Measurements from ENCODE around the gene CCT7.

DNA sequence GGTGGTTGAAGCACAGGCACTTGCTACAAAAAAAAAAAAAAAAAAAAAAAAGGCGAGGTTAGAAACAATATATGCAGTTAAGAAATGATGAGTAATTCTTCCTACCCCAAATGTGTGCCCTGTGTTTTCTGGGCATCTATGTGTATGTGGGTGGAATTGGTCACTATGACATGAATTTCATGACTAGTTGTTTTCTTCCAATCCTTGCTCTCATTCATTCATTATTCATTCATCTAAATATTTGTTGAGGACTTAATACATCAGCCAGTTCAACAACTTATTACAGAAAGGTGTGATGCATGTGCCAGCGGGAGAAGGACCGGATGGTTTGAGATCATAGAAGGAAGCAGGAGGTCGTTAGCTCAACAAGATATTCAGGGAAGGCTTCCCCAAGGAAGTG is 67.5 kb downstream of the CCT7 start:
- TF ChIP-seq NFIC (IDR thresholded peaks at IDR 0.05) (no peak), TAF1 (IDR thresholded peaks at IDR 0.05; ENCODE audit: low read depth) (no peak), CEBPB (IDR thresholded peaks at IDR 0.05) (no peak), EP300 (IDR thresholded peaks at IDR 0.05; ENCODE audit: borderline replicate concordance) (no peak), RAD21 (IDR thresholded peaks at IDR 0.05; ENCODE audit: low read depth) (no peak), TEAD4 (IDR thresholded peaks at IDR 0.05) (no peak), FOXM1 (IDR thresholded peaks at IDR 0.05; ENCODE audit: borderline replicate concordance, low read depth) (no peak), YY1 (IDR thresholded peaks at IDR 0.05; ENCODE audit: low read depth) (no peak)
- TF ChIP-seq, protein P1, sequence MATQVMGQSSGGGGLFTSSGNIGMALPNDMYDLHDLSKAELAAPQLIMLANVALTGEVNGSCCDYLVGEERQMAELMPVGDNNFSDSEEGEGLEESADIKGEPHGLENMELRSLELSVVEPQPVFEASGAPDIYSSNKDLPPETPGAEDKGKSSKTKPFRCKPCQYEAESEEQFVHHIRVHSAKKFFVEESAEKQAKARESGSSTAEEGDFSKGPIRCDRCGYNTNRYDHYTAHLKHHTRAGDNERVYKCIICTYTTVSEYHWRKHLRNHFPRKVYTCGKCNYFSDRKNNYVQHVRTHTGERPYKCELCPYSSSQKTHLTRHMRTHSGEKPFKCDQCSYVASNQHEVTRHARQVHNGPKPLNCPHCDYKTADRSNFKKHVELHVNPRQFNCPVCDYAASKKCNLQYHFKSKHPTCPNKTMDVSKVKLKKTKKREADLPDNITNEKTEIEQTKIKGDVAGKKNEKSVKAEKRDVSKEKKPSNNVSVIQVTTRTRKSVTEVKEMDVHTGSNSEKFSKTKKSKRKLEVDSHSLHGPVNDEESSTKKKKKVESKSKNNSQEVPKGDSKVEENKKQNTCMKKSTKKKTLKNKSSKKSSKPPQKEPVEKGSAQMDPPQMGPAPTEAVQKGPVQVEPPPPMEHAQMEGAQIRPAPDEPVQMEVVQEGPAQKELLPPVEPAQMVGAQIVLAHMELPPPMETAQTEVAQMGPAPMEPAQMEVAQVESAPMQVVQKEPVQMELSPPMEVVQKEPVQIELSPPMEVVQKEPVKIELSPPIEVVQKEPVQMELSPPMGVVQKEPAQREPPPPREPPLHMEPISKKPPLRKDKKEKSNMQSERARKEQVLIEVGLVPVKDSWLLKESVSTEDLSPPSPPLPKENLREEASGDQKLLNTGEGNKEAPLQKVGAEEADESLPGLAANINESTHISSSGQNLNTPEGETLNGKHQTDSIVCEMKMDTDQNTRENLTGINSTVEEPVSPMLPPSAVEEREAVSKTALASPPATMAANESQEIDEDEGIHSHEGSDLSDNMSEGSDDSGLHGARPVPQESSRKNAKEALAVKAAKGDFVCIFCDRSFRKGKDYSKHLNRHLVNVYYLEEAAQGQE (IDR thresholded peaks at IDR 0.05; ENCODE audit: low read depth), result no peak

Data from Ishikawa (cell line).